ENCODE results near the gene YTHDC2.
"Not testable (repeated sequence)": the region's sequence is repeated elsewhere in the genome, so short reads cannot be mapped to it uniquely, and the experiment has no call there.

YTHDC2 gene

GRCh38 chr5:113520899-113521298 lies 7.4 kb downstream of the YTHDC2 start:
- DNase-seq, result no peak

GRCh38 chr5:113523168-113523567 lies 9.7 kb downstream of the YTHDC2 start:
- DNase-seq, result no peak

GRCh38 chr5:113524927-113525326 lies 11.4 kb downstream of the YTHDC2 start:
- DNase-seq, result peak; percentile 84

- no peak for DNase-seq
These were observed 12.9 kb downstream of the YTHDC2 start for GRCh38 chr5:113526421-113526820.

- DNase-seq, result no peak
These were observed 14.3 kb downstream of the YTHDC2 start for GRCh38 chr5:113527746-113528145.

GRCh38 chr5:113531481-113532159 lies 18.1 kb downstream of the YTHDC2 start:
- DNase-seq, result no peak

- no peak for DNase-seq
These were observed 24.8 kb downstream of the YTHDC2 start for GRCh38 chr5:113538313-113538712.

GRCh38 chr5:113546703-113547183 lies 33.2 kb downstream of the YTHDC2 start:
- DNase-seq, result no peak

GRCh38 chr5:113548396-113548795 lies 34.9 kb downstream of the YTHDC2 start:
- no peak for DNase-seq

- DNase-seq, result no peak
These were observed 38.6 kb downstream of the YTHDC2 start for GRCh38 chr5:113552137-113552536.

- no peak for DNase-seq
These were observed 39.1 kb downstream of the YTHDC2 start for GRCh38 chr5:113552620-113553019.

GRCh38 chr5:113562828-113563400 lies 49.4 kb downstream of the YTHDC2 start:
- no peak for DNase-seq

GRCh38 chr5:113569396-113569795 lies 55.9 kb downstream of the YTHDC2 start:
- no peak for DNase-seq

- no peak for DNase-seq
These were observed 59.2 kb downstream of the YTHDC2 start for GRCh38 chr5:113572716-113573115.

- no peak for DNase-seq
These were observed 60.9 kb downstream of the YTHDC2 start for GRCh38 chr5:113574417-113574816.

- DNase-seq, result no peak
These were observed 61.6 kb downstream of the YTHDC2 start for GRCh38 chr5:113575074-113575473.

- no peak for DNase-seq
These were observed 64.6 kb downstream of the YTHDC2 start for GRCh38 chr5:113578091-113578490.

GRCh38 chr5:113581388-113581787 lies 67.9 kb downstream of the YTHDC2 start:
- no peak for DNase-seq

GRCh38 chr5:113598150-113598549 lies 84.7 kb downstream of the YTHDC2 start:
- no peak for DNase-seq

- peak; percentile 53 for DNase-seq
These were observed 85.4 kb downstream of the YTHDC2 start for GRCh38 chr5:113598926-113599325.

GRCh38 chr5:113600255-113600905 lies 86.9 kb downstream of the YTHDC2 start:
- DNase-seq, result no peak

- DNase-seq, result no peak
These were observed 87.9 kb downstream of the YTHDC2 start for GRCh38 chr5:113601423-113601822.

- DNase-seq, result not testable (repeated sequence)
These were observed 89.8 kb downstream of the YTHDC2 start for GRCh38 chr5:113603246-113603645.
